ENCODE data around the gene LRP1. TPM values are rescaled to one million over a fixed set of nuclear protein-coding genes. Genes with fewer than 3 reads are reported as not detected.
"Not testable (repeated sequence)": the region's sequence is repeated elsewhere in the genome, so short reads cannot be mapped to it uniquely, and the experiment has no call there.

Gene LRP1
- total RNA-seq, 2 donors from 2014 or later, result 117 to 119 TPM

GRCh38 chr12:57107456-57108155 lies 20.7 kb upstream of the LRP1 start:
- intact Hi-C loops (cut with DNase I, micrococcal nuclease), result no loop called here
- DNase-seq (no peak), ATAC-seq (no peak)

- ATAC-seq (no peak), DNase-seq (no peak)
- intact Hi-C loops (cut with DNase I, micrococcal nuclease), result loop anchor here (5.0 to 10.0 kb wide), 2 partner anchors 45 to 97 kb away; no protein-coding TSS in a partner anchor
Observed at GRCh38 chr12:57109207-57110103, 18.8 kb upstream of the LRP1 start.

- ATAC-seq (peak; percentile 42), DNase-seq (peak; percentile 73 to 87)
- intact Hi-C loops (cut with DNase I, micrococcal nuclease), result loop anchor here (5.0 to 10.0 kb wide), 2 partner anchors 46 to 98 kb away; no protein-coding TSS in a partner anchor
Observed at GRCh38 chr12:57110104-57111030, 17.9 kb upstream of the LRP1 start.

- intact Hi-C loops (cut with DNase I, micrococcal nuclease), result loop anchor here (5.0 to 10.0 kb wide), 2 partner anchors 46 to 99 kb away; no protein-coding TSS in a partner anchor
- DNase-seq, result peak; percentile 90 to 92
- peak; percentile 79 for ATAC-seq
Observed at GRCh38 chr12:57111031-57111734, 17.1 kb upstream of the LRP1 start, which contains the start of gene STAT6. Gene STAT6, minus strand, starts transcription at chr12:57111362. Its CDS starts 3,084 bp downstream, at chr12:57108278.

- intact Hi-C loops (cut with DNase I, micrococcal nuclease), result loop anchor here (2.0 to 10.0 kb wide), 3 partner anchors 44 to 100 kb away; no protein-coding TSS in a partner anchor
- ATAC-seq, result no peak
- peak in 1 of 2 donors; percentile 91 for DNase-seq
Observed at GRCh38 chr12:57112492-57113294, 15.6 kb upstream of the LRP1 start.

- DNase-seq (no peak), ATAC-seq (no peak)
- intact Hi-C loops (cut with DNase I, micrococcal nuclease), result loop anchor here in 1 of 2 donors (10.0 kb wide), 1 partner anchor 52 kb away; no protein-coding TSS in a partner anchor
Observed at GRCh38 chr12:57116580-57117281, 11.6 kb upstream of the LRP1 start.

- ATAC-seq (peak; percentile 52), DNase-seq (no peak)
- intact Hi-C loops (cut with DNase I, micrococcal nuclease), result loop anchor here in 1 of 2 donors (10.0 kb wide), 1 partner anchor 54 kb away; no protein-coding TSS in a partner anchor
Observed at GRCh38 chr12:57118711-57119271, 9.5 kb upstream of the LRP1 start.

GRCh38 chr12:57119294-57120085 lies 8.8 kb upstream of the LRP1 start:
- DNase-seq, result no peak
- intact Hi-C loops (cut with DNase I, micrococcal nuclease), result loop anchor here in 1 of 2 donors (10.0 kb wide), 1 partner anchor 55 kb away; no protein-coding TSS in a partner anchor

GRCh38 chr12:57120718-57121117 lies 7.6 kb upstream of the LRP1 start:
- DNase-seq; intact Hi-C loops (cut with DNase I, micrococcal nuclease); ATAC-seq: not testable (repeated sequence)

More at GRCh38 chr12:57119294-57120085, 8.8 kb upstream of the LRP1 start:
- no peak for ATAC-seq

GRCh38 chr12:57123813-57124212 lies 4.5 kb upstream of the LRP1 start:
- DNase-seq (no peak), ATAC-seq (no peak)
- intact Hi-C loops (cut with DNase I, micrococcal nuclease), result loop anchor here in 1 of 2 donors (2.0 kb wide), 2 partner anchors 53 to 59 kb away; no protein-coding TSS in a partner anchor

GRCh38 chr12:57124261-57124877 lies 3.9 kb upstream of the LRP1 start:
- DNase-seq, result peak; percentile 61 to 80
- intact Hi-C loops (cut with DNase I, micrococcal nuclease), result loop anchor here in 1 of 2 donors (2.0 kb wide), 1 partner anchor 58 kb away; no protein-coding TSS in a partner anchor
- ATAC-seq, result peak; percentile 14

- ATAC-seq (no peak), DNase-seq (no peak)
- intact Hi-C loops (cut with DNase I, micrococcal nuclease), result no loop called here
Observed at GRCh38 chr12:57126061-57126460, 2.2 kb upstream of the LRP1 start.

GRCh38 chr12:57126561-57126960 lies 1.7 kb upstream of the LRP1 start:
- DNase-seq (no peak), ATAC-seq (no peak)
- intact Hi-C loops (cut with DNase I, micrococcal nuclease), result no loop called here

- intact Hi-C loops (cut with DNase I, micrococcal nuclease), result no loop called here
Observed at GRCh38 chr12:57127101-57127725, 1.1 kb upstream of the LRP1 start.

More at GRCh38 chr12:57127101-57127725, 1.1 kb upstream of the LRP1 start:
- DNase-seq (peak; percentile 89), ATAC-seq (peak; percentile 80)

Measured in left colon (tissue), 2 donors.